ENCODE results near the gene FGD3. TPM values are rescaled to one million over a fixed set of nuclear protein-coding genes. Genes with fewer than 3 reads are reported as not detected.

The FGD3 gene
- total and polyA plus RNA-seq, 2 experiments from 2014 or later, result not detected

GRCh38 chr9:93079371-93079770 lies 132.0 kb downstream of the FGD3 start:
- H3K4me2 ChIP-seq (ENCODE audit: unreplicated experiment), result no peak overlapping the region
- H3K4me1 ChIP-seq (ENCODE audit: insufficient read depth), result no peaks in the 10 kb centered on the region
- no peak for TF ChIP-seq EZH2 (IDR thresholded peaks at IDR 0.05; ENCODE audit: insufficient read depth, poor library complexity, severe bottlenecking)
- no peaks in the 10 kb centered on the region for H4K20me1 ChIP-seq (ENCODE audit: insufficient read depth)
- H3F3A ChIP-seq (ENCODE audit: insufficient read depth), result 0 out of 2 replicates have a peak, but pooled peaks cover 4% of the 10 kb centered on the region
- in situ Hi-C loops (cut with MboI), result no loop called here
- no peaks in the 10 kb centered on the region for H3K79me2 ChIP-seq (ENCODE audit: insufficient read depth)
- WGBS, 2 experiments (ENCODE audit: low coverage in 1 of 2, low lambda C conversion rate in 2 of 2, missing lambda C conversion rate in 2 of 2), result 85 to 92% methylated on average over 11 to 13 of the region's 13 CpGs
- DNase-seq, result no peak
- H3K9me3 ChIP-seq (ENCODE audit: low read depth), result no peaks in the 10 kb centered on the region
- no peaks in the 10 kb centered on the region for H3K9me2 ChIP-seq (ENCODE audit: insufficient read depth)
- no peaks in the 10 kb centered on the region for H3K27me3 ChIP-seq (replicated peaks; ENCODE audit: insufficient read depth)
- no peak overlapping the region for H3K4me3 ChIP-seq
- no peak overlapping the region for H2AFZ ChIP-seq
- H3K27ac ChIP-seq, result no peak overlapping the region
- no peak overlapping the region for H3K9ac ChIP-seq
- no peaks in the 10 kb centered on the region for H3K36me3 ChIP-seq (ENCODE audit: low read depth)

- no peaks in the 10 kb centered on the region for H3K27me3 ChIP-seq (replicated peaks; ENCODE audit: insufficient read depth)
- H3K9me3 ChIP-seq (ENCODE audit: low read depth), result no peaks in the 10 kb centered on the region
- H3K4me2 ChIP-seq (ENCODE audit: unreplicated experiment), result no peak overlapping the region
- TF ChIP-seq EZH2phosphoT487 (IDR thresholded peaks at IDR 0.05; ENCODE audit: insufficient read depth, low read depth) (no peak), EZH2 (IDR thresholded peaks at IDR 0.05; ENCODE audit: insufficient read depth, poor library complexity, severe bottlenecking) (no peak)
- H3K4me3 ChIP-seq, result no peak overlapping the region
- no peak overlapping the region for H3K9ac ChIP-seq
- 0 out of 2 replicates have a peak, but pooled peaks cover 4% of the 10 kb centered on the region for H3F3A ChIP-seq (ENCODE audit: insufficient read depth)
- no peaks in the 10 kb centered on the region for H3K79me2 ChIP-seq (ENCODE audit: insufficient read depth)
- H2AFZ ChIP-seq, result no peak overlapping the region
- no peaks in the 10 kb centered on the region for H3K4me1 ChIP-seq (ENCODE audit: insufficient read depth)
- in situ Hi-C loops (cut with MboI), result no loop called here
- H3K27ac ChIP-seq, result no peak overlapping the region
- no peaks in the 10 kb centered on the region for H3K9me2 ChIP-seq (ENCODE audit: insufficient read depth)
- DNase-seq, result no peak
- H4K20me1 ChIP-seq (ENCODE audit: insufficient read depth), result no peaks in the 10 kb centered on the region
- 90 to 92% methylated on average over 9 of the region's 9 CpGs for WGBS, 2 experiments (ENCODE audit: low coverage in 1 of 2, low lambda C conversion rate in 2 of 2, missing lambda C conversion rate in 2 of 2)
- no peaks in the 10 kb centered on the region for H3K36me3 ChIP-seq (ENCODE audit: low read depth)
These were observed 133.1 kb downstream of the FGD3 start for GRCh38 chr9:93080406-93080805.

GRCh38 chr9:93081081-93081529 lies 133.8 kb downstream of the FGD3 start:
- no peak overlapping the region for H3K4me3 ChIP-seq
- no peaks in the 10 kb centered on the region for H4K20me1 ChIP-seq (ENCODE audit: insufficient read depth)
- H3K9me3 ChIP-seq (ENCODE audit: low read depth), result no peaks in the 10 kb centered on the region
- no peaks in the 10 kb centered on the region for H3K36me3 ChIP-seq (ENCODE audit: low read depth)
- no peak for TF ChIP-seq EZH2 (IDR thresholded peaks at IDR 0.05; ENCODE audit: insufficient read depth, poor library complexity, severe bottlenecking)
- no peak for TF ChIP-seq EZH2phosphoT487 (IDR thresholded peaks at IDR 0.05; ENCODE audit: insufficient read depth, low read depth)
- H3K9me2 ChIP-seq (ENCODE audit: insufficient read depth), result no peaks in the 10 kb centered on the region
- H2AFZ ChIP-seq, result no peak overlapping the region
- in situ Hi-C loops (cut with MboI), result no loop called here
- H3K27me3 ChIP-seq (replicated peaks; ENCODE audit: insufficient read depth), result no peaks in the 10 kb centered on the region
- H3F3A ChIP-seq (ENCODE audit: insufficient read depth), result 0 out of 2 replicates have a peak, but pooled peaks cover 4% of the 10 kb centered on the region
- peak; percentile 54 for DNase-seq
- no peak overlapping the region for H3K27ac ChIP-seq
- H3K9ac ChIP-seq, result no peak overlapping the region
- H3K4me2 ChIP-seq (ENCODE audit: unreplicated experiment), result no peak overlapping the region
- H3K4me1 ChIP-seq (ENCODE audit: insufficient read depth), result no peaks in the 10 kb centered on the region
- no peaks in the 10 kb centered on the region for H3K79me2 ChIP-seq (ENCODE audit: insufficient read depth)
- WGBS, 2 experiments (ENCODE audit: low coverage in 1 of 2, low lambda C conversion rate in 2 of 2, missing lambda C conversion rate in 2 of 2), result 51% methylated on average over 10 of the region's 10 CpGs

- Histone ChIP-seq H3F3A (ENCODE audit: insufficient read depth) (0 out of 2 replicates have a peak, but pooled peaks cover 4% of the 10 kb centered on the region), H2AFZ (no peak overlapping the region), H3K9me2 (ENCODE audit: insufficient read depth) (no peaks in the 10 kb centered on the region), H3K9ac (no peak overlapping the region), H3K27ac (peak overlapping the region; percentile 29; the same call in 1 of the 2 replicates), H3K36me3 (ENCODE audit: low read depth) (no peaks in the 10 kb centered on the region), H4K20me1 (ENCODE audit: insufficient read depth) (no peaks in the 10 kb centered on the region), H3K27me3 (replicated peaks; ENCODE audit: insufficient read depth) (no peaks in the 10 kb centered on the region), H3K4me2 (ENCODE audit: unreplicated experiment) (no peak overlapping the region), H3K79me2 (ENCODE audit: insufficient read depth) (no peaks in the 10 kb centered on the region), H3K4me1 (ENCODE audit: insufficient read depth) (no peaks in the 10 kb centered on the region), H3K4me3 (no peak overlapping the region), H3K9me3 (ENCODE audit: low read depth) (no peaks in the 10 kb centered on the region)
- in situ Hi-C loops (cut with MboI), result no loop called here
- 19 to 28% methylated on average over 3 of the region's 3 CpGs for WGBS, 2 experiments (ENCODE audit: low coverage in 1 of 2, low lambda C conversion rate in 2 of 2, missing lambda C conversion rate in 2 of 2)
- TF ChIP-seq EZH2 (IDR thresholded peaks at IDR 0.05; ENCODE audit: insufficient read depth, poor library complexity, severe bottlenecking) (no peak), EZH2phosphoT487 (IDR thresholded peaks at IDR 0.05; ENCODE audit: insufficient read depth, low read depth) (peak; percentile 89)
- peak; percentile 86 for DNase-seq
These were observed 134.6 kb downstream of the FGD3 start for GRCh38 chr9:93081931-93082330.
